Measurements from ENCODE around the gene COL27A1. TPM values are rescaled to one million over a fixed set of nuclear protein-coding genes. Genes with fewer than 3 reads are reported as not detected.

Gene COL27A1
- total and polyA plus RNA-seq, 8 donors: 9.7 to 109 (median 19.6) TPM

GRCh38 chr9:114350636-114351401 is 195.5 kb downstream of the COL27A1 start:
- WGBS, 2 donors: 88 to 91% methylated on average over 16 of the region's 16 CpGs
- peaks cover 0 to 6% (median 0%) of the 10 kb centered on the region in 3 donors for H3K36me3 ChIP-seq
- intact Hi-C loops (cut with DNase I): no loop called here
- no peak overlapping the region for H3K4me3 ChIP-seq
- H3K27me3 ChIP-seq: no peaks in the 10 kb centered on the region
- H3K27ac ChIP-seq: no peak overlapping the region
- DNase-seq (no peak), FAIRE-seq (no peak), ATAC-seq (no peak)
- TF ChIP-seq CTCF (IDR thresholded peaks at IDR 0.05): no peak
- no peaks in the 10 kb centered on the region for H3K4me1 ChIP-seq
- no peaks in the 10 kb centered on the region for H3K9me3 ChIP-seq

- DNase-seq (no peak), ATAC-seq (no peak), FAIRE-seq (no peak)
- WGBS, 2 donors: 85 to 86% methylated on average over 4 of the region's 4 CpGs
- TF ChIP-seq CTCF (IDR thresholded peaks at IDR 0.05): no peak
- H3K4me3 ChIP-seq: no peak overlapping the region
- H3K36me3 ChIP-seq: peaks cover 0 to 6% (median 0%) of the 10 kb centered on the region in 3 donors
- intact Hi-C loops (cut with DNase I): no loop called here
- no peak overlapping the region for H3K27ac ChIP-seq
- no peaks in the 10 kb centered on the region for H3K27me3 ChIP-seq
- no peaks in the 10 kb centered on the region for H3K9me3 ChIP-seq
- no peaks in the 10 kb centered on the region for H3K4me1 ChIP-seq
Observed at GRCh38 chr9:114351932-114352331, 196.6 kb downstream of the COL27A1 start.

- Histone ChIP-seq H3K9me3 (no peaks in the 10 kb centered on the region), H3K4me1 (no peaks in the 10 kb centered on the region), H3K36me3 (peaks cover 0 to 18% (median 5%) of the 10 kb centered on the region in 3 donors), H3K27me3 (no peaks in the 10 kb centered on the region), H3K4me3 (no peak overlapping the region), H3K27ac (no peak overlapping the region)
- DNase-seq (no peak), FAIRE-seq (no peak), ATAC-seq (no peak)
- intact Hi-C loops (cut with DNase I): no loop called here
- TF ChIP-seq CTCF (IDR thresholded peaks at IDR 0.05): no peak
- 90 to 91% methylated on average over 6 of the region's 6 CpGs for WGBS, 2 donors
Observed at GRCh38 chr9:114355821-114356220, 200.5 kb downstream of the COL27A1 start.

GRCh38 chr9:114356792-114357191 is 201.5 kb downstream of the COL27A1 start:
- Histone ChIP-seq H3K9me3 (no peaks in the 10 kb centered on the region), H3K4me3 (no peak overlapping the region), H3K27ac (no peak overlapping the region), H3K27me3 (no peaks in the 10 kb centered on the region), H3K36me3 (peaks cover 0 to 22% (median 5%) of the 10 kb centered on the region in 3 donors), H3K4me1 (no peaks in the 10 kb centered on the region)
- intact Hi-C loops (cut with DNase I): no loop called here
- ATAC-seq (no peak), FAIRE-seq (no peak), DNase-seq (peak in 1 of 6 donors; percentile 38)
- no peak for TF ChIP-seq CTCF (IDR thresholded peaks at IDR 0.05)
- WGBS, 2 donors: 85 to 86% methylated on average over 6 of the region's 6 CpGs

GRCh38 chr9:114357360-114357759 is 202.0 kb downstream of the COL27A1 start:
- TF ChIP-seq CTCF (IDR thresholded peaks at IDR 0.05): no peak
- 82 to 91% methylated on average over 6 of the region's 6 CpGs for WGBS, 2 donors
- DNase-seq (peak in 1 of 6 donors; percentile 16), ATAC-seq (no peak), FAIRE-seq (no peak)
- Histone ChIP-seq H3K27ac (no peak overlapping the region), H3K4me1 (no peaks in the 10 kb centered on the region), H3K27me3 (no peaks in the 10 kb centered on the region), H3K36me3 (peaks cover 0 to 22% (median 5%) of the 10 kb centered on the region in 3 donors), H3K9me3 (no peaks in the 10 kb centered on the region), H3K4me3 (no peak overlapping the region)
- intact Hi-C loops (cut with DNase I): no loop called here
